Measurements from ENCODE around the gene ERGIC1.
A peak's percentile ranks its signal among the peaks of the same experiment; 100 is the strongest.

ERGIC1 gene

GRCh38 chr5:172939611-172940267, 105.7 kb downstream of the ERGIC1 start:
- no peak for DNase-seq (ENCODE audit: low read depth)
- H3K4me3 ChIP-seq (replicated peaks; ENCODE audit: low read depth, low read length): no peak overlapping the region
- TF ChIP-seq CTCF (IDR thresholded peaks at IDR 0.05; ENCODE audit: low read length, missing control alignments): no peak

GRCh38 chr5:172940268-172941066, 106.4 kb downstream of the ERGIC1 start:
- no peak for DNase-seq (ENCODE audit: low read depth)
- no peak for TF ChIP-seq CTCF (IDR thresholded peaks at IDR 0.05; ENCODE audit: low read length, missing control alignments)
- H3K4me3 ChIP-seq (replicated peaks; ENCODE audit: low read depth, low read length): no peak overlapping the region

- no peak for TF ChIP-seq CTCF (IDR thresholded peaks at IDR 0.05; ENCODE audit: low read length, missing control alignments)
- H3K4me3 ChIP-seq (replicated peaks; ENCODE audit: low read depth, low read length): no peak overlapping the region
- DNase-seq (ENCODE audit: low read depth): peak; percentile 37
These were observed 107.0 kb downstream of the ERGIC1 start for GRCh38 chr5:172941067-172941516.

- H3K4me3 ChIP-seq (replicated peaks; ENCODE audit: low read depth, low read length): no peak overlapping the region
- DNase-seq (ENCODE audit: low read depth): no peak
- no peak for TF ChIP-seq CTCF (IDR thresholded peaks at IDR 0.05; ENCODE audit: low read length, missing control alignments)
These were observed 108.5 kb downstream of the ERGIC1 start for GRCh38 chr5:172942556-172942955.

GRCh38 chr5:172943283-172943841, 109.3 kb downstream of the ERGIC1 start:
- TF ChIP-seq CTCF (IDR thresholded peaks at IDR 0.05; ENCODE audit: low read length, missing control alignments): no peak
- no peak overlapping the region for H3K4me3 ChIP-seq (replicated peaks; ENCODE audit: low read depth, low read length)
- peak; percentile 91 for DNase-seq (ENCODE audit: low read depth)

GRCh38 chr5:172943906-172944305, 109.9 kb downstream of the ERGIC1 start:
- no peak for TF ChIP-seq CTCF (IDR thresholded peaks at IDR 0.05; ENCODE audit: low read length, missing control alignments)
- no peak overlapping the region for H3K4me3 ChIP-seq (replicated peaks; ENCODE audit: low read depth, low read length)
- DNase-seq (ENCODE audit: low read depth): no peak

Measured in fibroblast of pulmonary artery (primary cell).